ENCODE measurements around the gene OAF.

The OAF gene

GRCh38 chr11:120186774-120187591 is 23.8 kb upstream of the OAF start:
- peak overlapping the region; percentile 61 for H3K9ac ChIP-seq (ENCODE audit: low read depth, low read length, poor library complexity)
- no peaks in the 10 kb centered on the region for H3K36me3 ChIP-seq (replicated peaks in 1 of 2; ENCODE audit: control insufficient read depth in 2 of 2, insufficient read depth in 2 of 2, low read length in 2 of 2)
- no CpG with 5 or more reads among the region's 17 CpGs for WGBS, 2 donors (ENCODE audit: extremely low coverage in 2 of 2, insufficient read length in 2 of 2, insufficient replicate concordance in 1 of 2)

GRCh38 chr11:120188371-120188770 is 22.5 kb upstream of the OAF start:
- Histone ChIP-seq H3K18ac (ENCODE audit: low read length) (peak overlapping the region; percentile 45), H3K79me1 (ENCODE audit: low read depth, low read length) (no peaks in the 10 kb centered on the region), H2BK12ac (ENCODE audit: low read length) (no peak overlapping the region), H3K27me3 (ENCODE audit: control insufficient read depth in 3 of 3, insufficient read depth in 3 of 3, low read depth in 1 of 3, low read length in 3 of 3) (no peaks in the 10 kb centered on the region), H2BK15ac (ENCODE audit: low read length) (no peak overlapping the region), H3K23ac (ENCODE audit: low read depth, low read length, poor library complexity) (no peak overlapping the region), H4K8ac (ENCODE audit: low read depth, low read length) (no peak overlapping the region), H3K9me3 (replicated peaks in 1 of 2; ENCODE audit: control insufficient read depth in 2 of 2, insufficient read depth in 1 of 2, low read depth in 1 of 2, low read length in 2 of 2) (peaks cover 0 to 7% of the 10 kb centered on the region in 2 donors), H3K14ac (ENCODE audit: low read length) (no peak overlapping the region), H2BK5ac (ENCODE audit: low read length) (peak overlapping the region; percentile 11), H3K4ac (ENCODE audit: low read length) (no peak overlapping the region), H2AK5ac (ENCODE audit: low read depth, low read length) (peak overlapping the region; percentile 23), H3K4me3 (ENCODE audit: low read length in 2 of 2) (no peak overlapping the region), H3K36me3 (replicated peaks in 1 of 2; ENCODE audit: control insufficient read depth in 2 of 2, insufficient read depth in 2 of 2, low read length in 2 of 2) (no peaks in the 10 kb centered on the region), H2AFZ (ENCODE audit: low read length) (no peak overlapping the region), H3K9ac (ENCODE audit: low read depth, low read length, poor library complexity) (no peak overlapping the region), H4K91ac (ENCODE audit: low read depth, low read length, poor library complexity) (no peak overlapping the region), H3K4me1 (ENCODE audit: control insufficient read depth in 2 of 2, insufficient read depth in 1 of 2, low read depth in 1 of 2, low read length in 2 of 2) (peaks cover 23 to 31% of the 10 kb centered on the region in 2 donors), H3K27ac (replicated peaks; ENCODE audit: low read length) (no peak overlapping the region), H3K4me2 (ENCODE audit: insufficient read depth, low read length, poor library complexity, severe bottlenecking) (no peak overlapping the region), H2BK120ac (ENCODE audit: low read depth, low read length) (no peak overlapping the region)
- 100% methylated on average over 2 of the region's 5 CpGs; no CpG with 5 or more reads in 1 of the 2 donors for WGBS, 2 donors (ENCODE audit: extremely low coverage in 2 of 2, insufficient read length in 2 of 2, insufficient replicate concordance in 1 of 2)
- no peak for DNase-seq (ENCODE audit: low spot score)

More at GRCh38 chr11:120186774-120187591, 23.8 kb upstream of the OAF start:
- H2AFZ ChIP-seq (ENCODE audit: low read length) = peak overlapping the region; percentile 73
- peak overlapping the region; percentile 3 for H3K23ac ChIP-seq (ENCODE audit: low read depth, low read length, poor library complexity)
- H2BK15ac ChIP-seq (ENCODE audit: low read length) = no peak overlapping the region
- H2BK120ac ChIP-seq (ENCODE audit: low read depth, low read length) = peak overlapping the region; percentile 40
- H2BK12ac ChIP-seq (ENCODE audit: low read length) = no peak overlapping the region
- H3K4me2 ChIP-seq (ENCODE audit: insufficient read depth, low read length, poor library complexity, severe bottlenecking) = no peak overlapping the region
- peaks cover 0 to 7% of the 10 kb centered on the region in 2 donors for H3K9me3 ChIP-seq (replicated peaks in 1 of 2; ENCODE audit: control insufficient read depth in 2 of 2, insufficient read depth in 1 of 2, low read depth in 1 of 2, low read length in 2 of 2)
- peak overlapping the region; percentile 78 for H3K18ac ChIP-seq (ENCODE audit: low read length)
- H3K4me3 ChIP-seq (ENCODE audit: low read length in 2 of 2) = no peak overlapping the region
- peak overlapping the region; percentile 6 for H2AK5ac ChIP-seq (ENCODE audit: low read depth, low read length)
- no peak for DNase-seq (ENCODE audit: low spot score)
- H3K4ac ChIP-seq (ENCODE audit: low read length) = no peak overlapping the region
- no peaks in the 10 kb centered on the region for H3K79me1 ChIP-seq (ENCODE audit: low read depth, low read length)
- H2BK5ac ChIP-seq (ENCODE audit: low read length) = no peak overlapping the region
- no peak overlapping the region for H4K91ac ChIP-seq (ENCODE audit: low read depth, low read length, poor library complexity)
- no peak overlapping the region for H4K8ac ChIP-seq (ENCODE audit: low read depth, low read length)
- no peak overlapping the region for H3K27ac ChIP-seq (replicated peaks; ENCODE audit: low read length)
- H3K14ac ChIP-seq (ENCODE audit: low read length) = peak overlapping the region; percentile 77
- H3K27me3 ChIP-seq (ENCODE audit: control insufficient read depth in 3 of 3, insufficient read depth in 3 of 3, low read depth in 1 of 3, low read length in 3 of 3) = no peaks in the 10 kb centered on the region
- peaks cover 36 to 43% of the 10 kb centered on the region in 2 donors for H3K4me1 ChIP-seq (ENCODE audit: control insufficient read depth in 2 of 2, insufficient read depth in 1 of 2, low read depth in 1 of 2, low read length in 2 of 2)

GRCh38 chr11:120188811-120189455 is 21.9 kb upstream of the OAF start:
- no peak overlapping the region for H3K18ac ChIP-seq (ENCODE audit: low read length)
- no peaks in the 10 kb centered on the region for H3K36me3 ChIP-seq (replicated peaks in 1 of 2; ENCODE audit: control insufficient read depth in 2 of 2, insufficient read depth in 2 of 2, low read length in 2 of 2)
- H3K9ac ChIP-seq (ENCODE audit: low read depth, low read length, poor library complexity) = no peak overlapping the region
- H2BK120ac ChIP-seq (ENCODE audit: low read depth, low read length) = no peak overlapping the region
- H2BK15ac ChIP-seq (ENCODE audit: low read length) = no peak overlapping the region
- no peak overlapping the region for H3K4me3 ChIP-seq (ENCODE audit: low read length in 2 of 2)
- H3K14ac ChIP-seq (ENCODE audit: low read length) = peak overlapping the region; percentile 9
- no CpG with 5 or more reads among the region's 4 CpGs for WGBS, 2 donors (ENCODE audit: extremely low coverage in 2 of 2, insufficient read length in 2 of 2, insufficient replicate concordance in 1 of 2)
- H3K79me1 ChIP-seq (ENCODE audit: low read depth, low read length) = no peaks in the 10 kb centered on the region
- H3K4me1 ChIP-seq (ENCODE audit: control insufficient read depth in 2 of 2, insufficient read depth in 1 of 2, low read depth in 1 of 2, low read length in 2 of 2) = peaks cover 23 to 31% of the 10 kb centered on the region in 2 donors
- no peak overlapping the region for H4K8ac ChIP-seq (ENCODE audit: low read depth, low read length)
- peaks cover 0 to 2% (median 0%) of the 10 kb centered on the region in 3 experiments for H3K27me3 ChIP-seq (ENCODE audit: control insufficient read depth in 3 of 3, insufficient read depth in 3 of 3, low read depth in 1 of 3, low read length in 3 of 3)
- H2BK5ac ChIP-seq (ENCODE audit: low read length) = no peak overlapping the region
- H2AK5ac ChIP-seq (ENCODE audit: low read depth, low read length) = peak overlapping the region; percentile 23
- H3K4ac ChIP-seq (ENCODE audit: low read length) = no peak overlapping the region
- H3K9me3 ChIP-seq (replicated peaks in 1 of 2; ENCODE audit: control insufficient read depth in 2 of 2, insufficient read depth in 1 of 2, low read depth in 1 of 2, low read length in 2 of 2) = peaks cover 0 to 7% of the 10 kb centered on the region in 2 donors
- no peak overlapping the region for H3K27ac ChIP-seq (replicated peaks; ENCODE audit: low read length)
- no peak overlapping the region for H2AFZ ChIP-seq (ENCODE audit: low read length)
- no peak overlapping the region for H3K23ac ChIP-seq (ENCODE audit: low read depth, low read length, poor library complexity)
- DNase-seq (ENCODE audit: low spot score) = no peak
- H2BK12ac ChIP-seq (ENCODE audit: low read length) = peak overlapping the region; percentile 31
- no peak overlapping the region for H4K91ac ChIP-seq (ENCODE audit: low read depth, low read length, poor library complexity)
- no peak overlapping the region for H3K4me2 ChIP-seq (ENCODE audit: insufficient read depth, low read length, poor library complexity, severe bottlenecking)

GRCh38 chr11:120191058-120191457 is 19.8 kb upstream of the OAF start:
- no peak for DNase-seq (ENCODE audit: low spot score)
- Histone ChIP-seq H2BK5ac (ENCODE audit: low read length) (no peak overlapping the region), H2AK5ac (ENCODE audit: low read depth, low read length) (no peak overlapping the region), H3K36me3 (replicated peaks in 1 of 2; ENCODE audit: control insufficient read depth in 2 of 2, insufficient read depth in 2 of 2, low read length in 2 of 2) (no peaks in the 10 kb centered on the region), H3K79me1 (ENCODE audit: low read depth, low read length) (no peaks in the 10 kb centered on the region), H3K14ac (ENCODE audit: low read length) (no peak overlapping the region), H3K4ac (ENCODE audit: low read length) (no peak overlapping the region), H3K9me3 (replicated peaks in 1 of 2; ENCODE audit: control insufficient read depth in 2 of 2, insufficient read depth in 1 of 2, low read depth in 1 of 2, low read length in 2 of 2) (peaks cover 0 to 7% of the 10 kb centered on the region in 2 donors), H2BK120ac (ENCODE audit: low read depth, low read length) (no peak overlapping the region), H3K18ac (ENCODE audit: low read length) (no peak overlapping the region), H3K27me3 (ENCODE audit: control insufficient read depth in 3 of 3, insufficient read depth in 3 of 3, low read depth in 1 of 3, low read length in 3 of 3) (peaks cover 0 to 7% (median under 1%) of the 10 kb centered on the region in 3 experiments), H2AFZ (ENCODE audit: low read length) (peak overlapping the region; percentile 33), H3K4me3 (ENCODE audit: low read length in 2 of 2) (no peak overlapping the region), H3K4me1 (ENCODE audit: control insufficient read depth in 2 of 2, insufficient read depth in 1 of 2, low read depth in 1 of 2, low read length in 2 of 2) (peaks cover 23 to 31% of the 10 kb centered on the region in 2 donors), H3K4me2 (ENCODE audit: insufficient read depth, low read length, poor library complexity, severe bottlenecking) (no peak overlapping the region), H4K8ac (ENCODE audit: low read depth, low read length) (no peak overlapping the region), H3K9ac (ENCODE audit: low read depth, low read length, poor library complexity) (no peak overlapping the region), H3K23ac (ENCODE audit: low read depth, low read length, poor library complexity) (no peak overlapping the region), H2BK15ac (ENCODE audit: low read length) (no peak overlapping the region), H3K27ac (replicated peaks; ENCODE audit: low read length) (no peak overlapping the region), H2BK12ac (ENCODE audit: low read length) (no peak overlapping the region), H4K91ac (ENCODE audit: low read depth, low read length, poor library complexity) (no peak overlapping the region)
- no CpG with 5 or more reads among the region's 4 CpGs for WGBS, 2 donors (ENCODE audit: extremely low coverage in 2 of 2, insufficient read length in 2 of 2, insufficient replicate concordance in 1 of 2)
